Esophagus muscularis mucosa (tissue), 4 donors: Measurements from ENCODE around the gene TMEM120B. TPM values are rescaled to one million over a fixed set of nuclear protein-coding genes. Genes with fewer than 3 reads are reported as not detected.

Experiments used
- DNase-seq: peaks from one replicate; pipeline ENCODE4 v3.0.0-alpha.2; 2017; ENCODE audit errors: extremely low spot score
- H3K27ac ChIP-seq, 4 donors: fragments of 200-600 bp; sonication (generic); replicated peaks in 1 of 4; 1 replicate in 3 of 4; 2 replicates in 1 of 4; pipeline ENCODE4 v1.5.1; 2016 to 2019; ENCODE audit warnings: mild to moderate bottlenecking in 1 of 4
- H3K27me3 ChIP-seq, 4 donors: fragments of 200-600 bp; sonication (generic); one replicate each; pipeline versions ENCODE4 v1.5.1 to v1.6.0; 2016 to 2019
- H3K36me3 ChIP-seq, 4 donors: fragments of 200-600 bp; sonication (generic); one replicate each; pipeline ENCODE4 v1.5.1; 2016 to 2019
- H3K4me1 ChIP-seq, 4 donors: fragments of 200-600 bp; sonication (generic); one replicate each; pipeline ENCODE4 v1.5.1; 2016 to 2019
- H3K4me3 ChIP-seq, 4 donors: fragments of 200-600 bp; sonication (generic); 1 replicate in 2 of 4; 2 replicates in 2 of 4; pipeline ENCODE4 v1.5.1; 2016 to 2019; ENCODE audit warnings: mild to moderate bottlenecking in 4 of 4, moderate library complexity in 1 of 4
- H3K9me3 ChIP-seq, 4 donors: fragments of 200-600 bp; sonication (generic); 1 replicate in 3 of 4; 2 replicates in 1 of 4; pipeline ENCODE4 v1.5.1; 2016 to 2019
- CTCF ChIP-seq, 3 experiments: fragments of 200-600 bp in 2 of 3; fragments of 450-650 bp in 1 of 3; sonication (generic) in 2 of 3; IDR thresholded peaks; one replicate each; pipeline ENCODE4 v1.5.1; 2017 to 2019; ENCODE audit warnings: antibody characterized with exemption in 3 of 3, mild to moderate bottlenecking in 2 of 3, moderate library complexity in 1 of 3
- EP300 ChIP-seq: sonication (generic); formaldehyde crosslinking; IDR thresholded peaks from one replicate; pipeline ENCODE4 v1.6.1; 2017; ENCODE audit warnings: antibody characterized with exemption
- POLR2A ChIP-seq: fragments of 450-650 bp; IDR thresholded peaks from one replicate; pipeline ENCODE4 v1.6.1; 2017; ENCODE audit warnings: antibody characterized with exemption, moderate library complexity, mild to moderate bottlenecking, low read depth
- POLR2AphosphoS5 ChIP-seq, 2 donors: sonication (generic); formaldehyde crosslinking; IDR thresholded peaks; one replicate each; pipeline ENCODE4 v1.6.1; 2017; ENCODE audit warnings: antibody characterized with exemption in 2 of 2
- WGBS: methylation state at CpG from one replicate; pipeline ENCODE4 v1.1.5; 2018; 5-methylcytosine and 5-hydroxymethylcytosine counted together
- intact Hi-C: fragments of 100-400 bp; cut with DNase I; formaldehyde crosslinking; loops from one replicate; pipeline ENCODE4 v1.15.1; 2023
- total RNA-seq, 4 donors: library from RNA; depleted of rRNA; stranded (reverse); fragments of >200 nt; gene quantifications; one replicate each; pipeline versions ENCODE4 v1.1.0 to v1.2.1, GENCODE V29; 2016

The TMEM120B gene
- total RNA-seq, 4 donors from 2014 or later, result 4.5 to 14.1 (median 6.4) TPM

DNA sequence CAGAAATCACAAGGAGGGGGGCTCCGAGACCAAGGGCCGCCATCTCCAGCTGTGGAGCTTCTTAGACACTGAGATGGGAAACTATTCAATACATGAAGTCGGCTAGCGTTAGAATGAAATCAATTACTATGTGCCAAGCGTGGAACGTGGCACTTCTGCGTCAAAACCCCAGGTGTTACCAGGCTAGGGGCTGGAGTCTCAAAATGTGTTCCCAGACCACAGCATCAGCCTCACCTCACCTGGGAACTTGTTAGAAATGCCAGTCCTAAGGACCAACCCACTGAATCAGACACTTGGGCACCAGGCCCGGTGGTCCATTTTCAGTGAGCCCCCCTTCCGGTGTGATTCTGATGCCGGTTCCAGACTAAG is 86.2 kb downstream of the TMEM120B start:
- intact Hi-C loops, result no loop called here
- TF ChIP-seq POLR2A (no peak), POLR2AphosphoS5 (IDR thresholded peaks at IDR 0.05) (no peak), CTCF (IDR thresholded peaks at IDR 0.05) (no peak), EP300 (no peak)
- Histone ChIP-seq H3K9me3 (no peaks in the 10 kb centered on the region), H3K4me1 (peaks cover 57 to 67% (median 59%) of the 10 kb centered on the region in 4 donors), H3K27ac (peak overlapping the region; percentile 97 to 100 (median 100)), H3K27me3 (no peaks in the 10 kb centered on the region), H3K4me3 (peak overlapping the region; percentile 65 to 94 (median 84)), H3K36me3 (peaks cover 0 to 12% (median 9%) of the 10 kb centered on the region in 4 donors)
- DNase-seq, result no peak
- WGBS, result 32% methylated on average over 10 of the region's 10 CpGs

- WGBS, result 32% methylated on average over 8 of the region's 30 CpGs
- Histone ChIP-seq H3K4me3 (peak overlapping the region; percentile 65 to 94 (median 84)), H3K27me3 (no peaks in the 10 kb centered on the region), H3K27ac (peak overlapping the region; percentile 97 to 100 (median 100)), H3K4me1 (peaks cover 53 to 61% (median 54%) of the 10 kb centered on the region in 4 donors), H3K36me3 (peaks cover 0 to 12% (median 9%) of the 10 kb centered on the region in 4 donors), H3K9me3 (no peaks in the 10 kb centered on the region)
- DNase-seq, result peak; percentile 94
- intact Hi-C loops, result no loop called here
- TF ChIP-seq POLR2AphosphoS5 (IDR thresholded peaks at IDR 0.05), result peak in 1 of 2 donors; percentile 63
- TF ChIP-seq POLR2A, result peak; percentile 26
- TF ChIP-seq CTCF (IDR thresholded peaks at IDR 0.05), result no peak
These were observed 86.7 kb downstream of the TMEM120B start for GRCh38 chr12:121799156-121799841.

GRCh38 chr12:121799842-121800693 is 87.5 kb downstream of the TMEM120B start:
- Histone ChIP-seq H3K27me3 (no peaks in the 10 kb centered on the region), H3K4me1 (peaks cover 45 to 57% (median 48%) of the 10 kb centered on the region in 4 donors), H3K4me3 (peak overlapping the region; percentile 65 to 94 (median 84)), H3K27ac (peak overlapping the region; percentile 97 to 100 (median 100)), H3K9me3 (no peaks in the 10 kb centered on the region), H3K36me3 (peaks cover 0 to 12% (median 9%) of the 10 kb centered on the region in 4 donors)
- 0% methylated on average over 6 of the region's 84 CpGs for WGBS
- TF ChIP-seq POLR2AphosphoS5 (IDR thresholded peaks at IDR 0.05) (peak in 1 of 2 donors; percentile 68), POLR2A (peak; percentile 76), CTCF (IDR thresholded peaks at IDR 0.05) (no peak), EP300 (no peak)
- intact Hi-C loops, result no loop called here
- DNase-seq, result peak; percentile 96

DNA sequence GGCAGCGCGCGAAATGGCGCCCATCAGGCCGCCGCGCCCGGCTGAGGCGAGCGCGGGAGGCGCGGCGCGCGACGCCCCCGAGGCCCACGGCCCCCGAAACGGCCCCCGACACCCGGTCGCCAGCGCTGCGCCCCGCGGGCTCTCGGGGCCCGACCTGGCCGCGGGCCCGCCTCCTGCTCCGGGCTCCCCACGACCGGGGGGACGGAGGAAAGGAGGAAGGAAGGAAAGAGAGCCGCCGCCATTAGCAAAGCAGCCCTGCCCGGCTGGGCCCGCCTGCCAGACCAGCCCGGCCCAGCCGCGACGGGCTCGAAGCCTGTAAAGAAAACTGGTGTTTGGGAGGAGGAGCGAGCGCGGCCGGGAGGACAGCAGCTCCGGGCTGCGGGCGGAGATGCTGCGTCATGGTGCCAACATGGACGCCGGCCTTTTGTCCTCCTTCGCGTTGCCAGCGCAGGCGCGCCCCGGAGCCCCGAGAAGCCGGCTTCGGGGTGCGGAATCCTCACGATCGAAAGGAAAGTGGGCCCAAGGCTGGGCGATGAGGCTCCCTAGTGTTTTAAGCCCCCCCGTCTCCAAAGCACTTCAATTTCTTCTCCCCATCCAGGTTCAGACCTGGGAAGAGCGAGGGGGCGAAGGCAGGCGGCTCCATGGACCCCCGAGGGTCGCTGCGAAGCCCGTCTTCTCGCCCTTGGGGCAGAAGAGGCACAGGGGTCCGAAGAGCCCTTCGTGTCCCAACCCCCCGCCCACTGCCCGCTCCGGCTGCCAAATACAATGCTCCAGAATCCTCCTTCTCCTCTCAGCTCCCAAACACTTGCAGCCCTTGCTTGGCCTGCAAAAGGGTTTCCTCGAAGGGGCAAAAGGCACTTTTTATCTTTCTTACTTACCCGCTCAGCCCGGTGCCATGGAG is 88.4 kb downstream of the TMEM120B start:
- Histone ChIP-seq H3K27ac (peak overlapping the region; percentile 97 to 100 (median 100)), H3K9me3 (no peaks in the 10 kb centered on the region), H3K36me3 (peaks cover 0 to 4% (median 2%) of the 10 kb centered on the region in 4 donors), H3K4me3 (peak overlapping the region; percentile 65 to 94 (median 84)), H3K27me3 (no peaks in the 10 kb centered on the region), H3K4me1 (peaks cover 43 to 57% (median 47%) of the 10 kb centered on the region in 4 donors)
- intact Hi-C loops, result no loop called here
- WGBS, result 0% methylated on average over 38 of the region's 86 CpGs
- DNase-seq, result no peak
- TF ChIP-seq EP300 (no peak), POLR2A (peak; percentile 43), POLR2AphosphoS5 (IDR thresholded peaks at IDR 0.05) (peak in 1 of 2 donors; percentile 69)
